Rectal smooth muscle tissue (tissue), 1 donor: ENCODE results near the gene MPZL2.
A peak's percentile ranks its signal among the peaks of the same experiment; 100 is the strongest.
"Not testable (repeated sequence)": the region's sequence is repeated elsewhere in the genome, so short reads cannot be mapped to it uniquely, and the experiment has no call there.

ENCODE experiments used
- H3K27ac ChIP-seq: one replicate; pipeline ENCODE4 v1.7.0; 2013; ENCODE audit warnings: low read depth, low read length, inconsistent platforms
- H3K27me3 ChIP-seq: one replicate; pipeline ENCODE4 v1.7.0; 2013; ENCODE audit warnings: low read length; ENCODE audit not compliant: control insufficient read depth, insufficient read depth
- H3K36me3 ChIP-seq: one replicate; pipeline ENCODE4 v1.7.0; 2013; ENCODE audit warnings: low read length; ENCODE audit not compliant: control insufficient read depth, insufficient read depth
- H3K4me1 ChIP-seq: one replicate; pipeline ENCODE4 v1.7.0; 2013; ENCODE audit warnings: low read length; ENCODE audit not compliant: control insufficient read depth, insufficient read depth
- H3K4me3 ChIP-seq: one replicate; pipeline ENCODE4 v1.7.0; 2013; ENCODE audit warnings: low read length
- H3K9ac ChIP-seq: one replicate; pipeline ENCODE4 v1.7.0; 2013; ENCODE audit warnings: low read length

The MPZL2 gene

GRCh38 chr11:118263695-118264568 is at the start of gene MPZL2:
MPZL2 (minus strand) TSS chr11:118264297; CDS start chr11:118264153, 144 bp downstream.
- no peaks in the 10 kb centered on the region for H3K4me1 ChIP-seq
- H3K9ac ChIP-seq: no peak within 1 kb of the TSS
- peak within 1 kb of the TSS; percentile 44 for H3K4me3 ChIP-seq
- H3K27ac ChIP-seq: no peak within 1 kb of the TSS
- no peaks in the 10 kb centered on the region for H3K36me3 ChIP-seq
- H3K27me3 ChIP-seq: no peaks in the 10 kb centered on the region

- Histone ChIP-seq H3K27me3 (peaks cover 5% of the 10 kb centered on the region), H3K4me3 (no peak overlapping the region), H3K27ac (no peak overlapping the region), H3K4me1 (no peaks in the 10 kb centered on the region), H3K36me3 (no peaks in the 10 kb centered on the region), H3K9ac (no peak overlapping the region)
Observed at GRCh38 chr11:118313242-118313641, 49.1 kb upstream of the MPZL2 start.

GRCh38 chr11:118312328-118312727 is 48.2 kb upstream of the MPZL2 start:
- Histone ChIP-seq H3K27me3 (peaks cover 5% of the 10 kb centered on the region), H3K4me1 (no peaks in the 10 kb centered on the region), H3K9ac (no peak overlapping the region), H3K4me3 (no peak overlapping the region), H3K36me3 (no peaks in the 10 kb centered on the region), H3K27ac (no peak overlapping the region)

- H3K9ac ChIP-seq: no peak overlapping the region
- no peak overlapping the region for H3K27ac ChIP-seq
- H3K36me3 ChIP-seq: no peaks in the 10 kb centered on the region
- no peak overlapping the region for H3K4me3 ChIP-seq
- H3K4me1 ChIP-seq: no peaks in the 10 kb centered on the region
- peaks cover 5% of the 10 kb centered on the region for H3K27me3 ChIP-seq
Observed at GRCh38 chr11:118311518-118311917, 47.4 kb upstream of the MPZL2 start.

- Histone ChIP-seq H3K4me3 (no peak overlapping the region), H3K9ac (no peak overlapping the region), H3K27me3 (peaks cover 5% of the 10 kb centered on the region), H3K4me1 (no peaks in the 10 kb centered on the region), H3K36me3 (no peaks in the 10 kb centered on the region), H3K27ac (no peak overlapping the region)
Observed at GRCh38 chr11:118310781-118311485, 46.8 kb upstream of the MPZL2 start.

- Histone ChIP-seq H3K4me3 (no peak overlapping the region), H3K27ac (no peak overlapping the region), H3K4me1 (no peaks in the 10 kb centered on the region), H3K9ac (no peak overlapping the region), H3K27me3 (peaks cover 5% of the 10 kb centered on the region), H3K36me3 (no peaks in the 10 kb centered on the region)
Observed at GRCh38 chr11:118310271-118310670, 46.2 kb upstream of the MPZL2 start.

GRCh38 chr11:118308995-118309528 is 45.0 kb upstream of the MPZL2 start:
- H3K27me3 ChIP-seq, H3K4me1 ChIP-seq, H3K9ac ChIP-seq, H3K27ac ChIP-seq, H3K4me3 ChIP-seq, H3K36me3 ChIP-seq: not testable (repeated sequence)

- Histone ChIP-seq H3K27ac (no peak overlapping the region), H3K4me1 (no peaks in the 10 kb centered on the region), H3K27me3 (no peaks in the 10 kb centered on the region), H3K4me3 (no peak overlapping the region), H3K9ac (no peak overlapping the region), H3K36me3 (no peaks in the 10 kb centered on the region)
Observed at GRCh38 chr11:118306556-118306955, 42.5 kb upstream of the MPZL2 start.

- Histone ChIP-seq H3K4me1 (no peaks in the 10 kb centered on the region), H3K27ac (no peak overlapping the region), H3K36me3 (no peaks in the 10 kb centered on the region), H3K9ac (no peak overlapping the region), H3K4me3 (no peak overlapping the region), H3K27me3 (no peaks in the 10 kb centered on the region)
Observed at GRCh38 chr11:118305726-118306125, 41.6 kb upstream of the MPZL2 start.

GRCh38 chr11:118304568-118305248 is 40.6 kb upstream of the MPZL2 start, which contains the start of gene CD3E:
CD3E (plus strand) TSS chr11:118304730; CDS start chr11:118304953, 223 bp downstream.
- Histone ChIP-seq H3K9ac (no peak within 1 kb of the TSS), H3K27me3 (no peaks in the 10 kb centered on the region), H3K27ac (no peak within 1 kb of the TSS), H3K4me3 (peak within 1 kb of the TSS; percentile 3), H3K4me1 (no peaks in the 10 kb centered on the region), H3K36me3 (no peaks in the 10 kb centered on the region)

GRCh38 chr11:118304227-118304567 is 40.1 kb upstream of the MPZL2 start:
- Histone ChIP-seq H3K9ac (no peak overlapping the region), H3K4me3 (no peak overlapping the region), H3K4me1 (no peaks in the 10 kb centered on the region), H3K27ac (no peak overlapping the region), H3K36me3 (no peaks in the 10 kb centered on the region), H3K27me3 (no peaks in the 10 kb centered on the region)

- Histone ChIP-seq H3K4me3 (no peak overlapping the region), H3K9ac (no peak overlapping the region), H3K27me3 (no peaks in the 10 kb centered on the region), H3K27ac (no peak overlapping the region), H3K4me1 (peaks cover 2% of the 10 kb centered on the region), H3K36me3 (no peaks in the 10 kb centered on the region)
Observed at GRCh38 chr11:118301600-118302195, 37.6 kb upstream of the MPZL2 start.
